Renal cortex interstitium (tissue), 11 donors: ENCODE results near the gene POLD4. TPM values are rescaled to one million over a fixed set of nuclear protein-coding genes. Genes with fewer than 3 reads are reported as not detected.
A peak's percentile ranks its signal among the peaks of the same experiment; 100 is the strongest.

Source experiments
- DNase-seq, 11 donors: peaks; one replicate each; pipeline ENCODE4 v3.0.0-alpha.2; 2013; ENCODE audit warnings: low read depth in 9 of 11, low spot score in 4 of 11; ENCODE audit errors: extremely low read depth in 1 of 11
- polyA plus RNA-seq, 3 donors: library from polyadenylated mRNA; unstranded; fragments of 120-200 nt; gene quantifications; one replicate each; pipeline ENCODE4 v1.2.1, GENCODE V29; 2013; ENCODE audit not compliant: insufficient read length in 3 of 3

The POLD4 gene
- polyA plus RNA-seq, 3 donors: 16.3 to 38.7 (median 26.0) TPM

GRCh38 chr11:67312187-67313021 lies 40.9 kb downstream of the POLD4 start:
- DNase-seq: no peak

DNA sequence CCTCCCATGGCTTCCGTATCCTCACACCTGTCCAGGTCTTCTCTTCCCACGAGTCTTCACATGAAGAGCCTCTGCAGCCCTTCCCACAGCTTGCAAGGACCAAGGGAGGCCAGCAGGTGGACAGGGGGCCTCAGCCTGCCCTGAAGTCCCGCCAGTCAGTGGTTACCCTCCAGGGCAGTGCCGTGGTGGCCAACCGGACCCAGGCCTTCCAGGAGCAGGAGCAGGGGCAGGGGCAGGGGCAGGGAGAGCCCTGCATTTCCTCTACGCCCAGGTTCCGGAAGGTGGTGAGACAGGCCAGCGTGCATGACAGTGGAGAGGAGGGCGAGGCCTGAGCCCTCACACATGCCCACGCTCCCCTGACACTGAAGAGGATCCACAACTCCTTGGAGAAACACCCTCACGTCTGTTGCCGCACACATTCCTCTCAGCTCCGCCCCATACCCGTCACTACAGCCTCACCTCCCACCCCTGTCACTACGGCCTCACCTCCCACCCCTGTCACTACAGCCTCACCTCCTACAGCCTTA lies 41.7 kb downstream of the POLD4 start:
- no peak for DNase-seq

DNA sequence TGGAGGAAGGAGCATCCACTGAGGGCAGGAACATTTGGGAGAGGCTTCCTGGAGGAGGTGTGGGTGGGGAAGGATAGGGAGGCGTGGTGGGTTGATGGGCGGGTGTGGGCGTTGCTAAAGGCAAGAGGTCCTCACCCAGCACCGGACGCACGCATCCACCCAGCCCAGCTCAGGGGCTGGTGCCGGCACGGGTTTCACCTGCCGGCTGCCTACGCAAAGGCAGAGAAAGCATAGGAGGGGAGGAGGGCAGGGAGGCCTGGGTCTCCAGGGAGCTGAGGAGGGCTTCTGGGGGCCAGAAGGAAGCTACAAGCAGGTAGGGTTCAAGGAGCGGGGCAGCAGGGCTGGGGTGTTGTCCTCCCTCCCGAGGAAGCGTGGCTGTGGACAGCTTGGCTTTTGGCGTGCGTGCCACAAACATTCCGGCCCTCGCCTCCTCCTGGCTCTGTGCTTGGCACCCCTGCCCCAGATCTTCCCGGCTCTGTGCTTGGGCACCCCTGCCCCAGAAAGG lies 42.2 kb downstream of the POLD4 start:
- no peak for DNase-seq

GRCh38 chr11:67310246-67311050 lies 42.9 kb downstream of the POLD4 start:
- no peak for DNase-seq

GRCh38 chr11:67309661-67310061 lies 43.7 kb downstream of the POLD4 start:
- DNase-seq: no peak

- no peak for DNase-seq
These were observed 44.2 kb downstream of the POLD4 start for GRCh38 chr11:67309166-67309565.

DNA sequence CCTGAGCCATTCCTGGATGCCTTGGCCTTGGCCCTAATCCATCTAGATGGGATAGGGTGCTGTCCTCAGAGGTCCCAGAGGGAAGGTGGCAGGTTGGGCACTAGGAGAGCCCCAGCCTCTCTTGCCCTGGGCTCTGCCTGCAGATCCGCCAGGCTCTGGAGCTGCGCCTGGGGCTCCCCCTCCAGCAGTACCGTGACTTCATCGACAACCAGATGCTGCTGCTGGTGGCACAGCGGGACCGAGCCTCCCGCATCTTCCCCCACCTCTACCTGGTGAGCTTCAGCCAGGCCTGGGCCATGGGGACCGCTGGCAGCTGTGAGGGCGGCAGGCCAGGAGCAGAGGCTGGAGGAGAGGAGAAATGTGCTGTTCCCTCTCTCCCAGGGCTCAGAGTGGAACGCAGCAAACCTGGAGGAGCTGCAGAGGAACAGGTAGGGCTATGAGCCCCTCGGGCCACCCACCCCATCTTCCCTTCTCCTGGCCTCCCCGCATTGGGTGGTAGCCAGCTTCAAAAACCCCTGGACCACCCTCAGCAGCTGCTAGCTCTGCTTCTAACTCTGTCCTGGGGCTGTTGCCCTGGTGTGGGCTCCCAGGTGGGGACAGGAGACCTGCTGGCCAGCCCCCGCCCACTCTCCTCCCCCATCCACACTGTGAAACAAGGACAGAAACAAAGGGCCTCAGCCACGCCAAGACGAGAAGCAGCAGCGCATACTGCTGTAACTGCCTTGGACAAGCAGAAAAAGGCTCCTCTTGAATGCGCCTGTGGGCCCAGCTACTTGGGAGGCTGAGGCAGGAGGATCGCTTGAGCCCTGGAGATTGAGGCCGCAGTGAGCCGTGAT lies 45.1 kb downstream of the POLD4 start:
- no peak for DNase-seq

DNA sequence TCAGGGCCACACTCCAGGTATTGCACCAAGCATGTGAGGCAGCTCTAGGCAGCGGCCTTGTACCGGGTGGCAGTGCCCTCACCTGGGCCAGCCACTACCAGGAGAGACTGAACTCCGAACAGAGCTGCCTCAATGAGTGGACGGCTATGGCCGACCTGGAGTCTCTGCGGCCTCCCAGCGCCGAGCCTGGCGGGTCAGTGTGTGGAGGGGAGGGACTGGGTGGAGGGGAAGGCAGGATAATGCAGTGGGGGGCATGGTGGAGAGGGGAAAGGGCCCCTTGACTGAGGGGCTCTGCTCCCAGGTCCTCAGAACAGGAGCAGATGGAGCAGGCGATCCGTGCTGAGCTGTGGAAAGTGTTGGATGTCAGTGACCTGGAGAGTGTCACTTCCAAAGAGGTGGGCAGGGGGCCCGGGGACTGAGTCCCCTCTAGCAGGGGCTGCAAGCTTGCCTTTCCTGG lies 45.8 kb downstream of the POLD4 start:
- DNase-seq: no peak

- no peak for DNase-seq
These were observed 46.4 kb downstream of the POLD4 start for GRCh38 chr11:67306769-67307544.

DNA sequence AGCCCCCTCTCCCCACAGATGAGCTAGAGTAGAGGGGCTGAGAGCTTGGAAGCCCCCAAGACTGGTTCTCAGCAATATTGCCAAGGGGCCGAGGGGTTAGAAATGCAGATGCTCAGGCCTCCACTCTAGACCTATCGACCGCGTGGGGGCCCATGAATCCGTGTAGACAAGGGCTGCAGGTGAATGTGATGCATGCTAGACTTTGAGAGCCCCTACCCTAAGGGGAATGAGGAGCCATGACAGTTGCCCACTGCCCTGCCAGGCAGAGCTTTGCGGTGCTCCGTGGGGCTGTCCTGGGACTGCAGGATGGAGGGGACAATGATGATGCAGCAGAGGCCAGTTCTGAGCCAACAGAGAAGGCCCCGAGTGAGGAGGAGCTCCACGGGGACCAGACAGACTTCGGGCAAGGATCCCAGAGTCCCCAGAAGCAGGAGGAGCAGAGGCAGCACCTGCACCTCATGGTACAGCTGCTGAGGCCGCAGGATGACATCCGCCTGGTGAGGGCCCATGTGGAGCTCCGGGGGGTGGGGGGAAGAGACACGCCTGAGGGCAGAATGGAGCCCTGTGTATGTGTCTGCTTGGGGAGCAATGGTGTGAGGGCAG lies 48.7 kb downstream of the POLD4 start:
- no peak for DNase-seq

GRCh38 chr11:67303835-67304411 lies 49.4 kb downstream of the POLD4 start:
- DNase-seq: peak in 1 of 11 donors; percentile 42

GRCh38 chr11:67303132-67303834 lies 50.1 kb downstream of the POLD4 start, which contains the start of gene SSH3:
SSH3 (plus strand) TSS chr11:67303530; CDS start chr11:67303626, 96 bp downstream.
- DNase-seq: peak in 3 of 11 donors; percentile 25 to 57 (median 44)

GRCh38 chr11:67302571-67303131 lies 50.7 kb downstream of the POLD4 start:
- DNase-seq: no peak

DNA sequence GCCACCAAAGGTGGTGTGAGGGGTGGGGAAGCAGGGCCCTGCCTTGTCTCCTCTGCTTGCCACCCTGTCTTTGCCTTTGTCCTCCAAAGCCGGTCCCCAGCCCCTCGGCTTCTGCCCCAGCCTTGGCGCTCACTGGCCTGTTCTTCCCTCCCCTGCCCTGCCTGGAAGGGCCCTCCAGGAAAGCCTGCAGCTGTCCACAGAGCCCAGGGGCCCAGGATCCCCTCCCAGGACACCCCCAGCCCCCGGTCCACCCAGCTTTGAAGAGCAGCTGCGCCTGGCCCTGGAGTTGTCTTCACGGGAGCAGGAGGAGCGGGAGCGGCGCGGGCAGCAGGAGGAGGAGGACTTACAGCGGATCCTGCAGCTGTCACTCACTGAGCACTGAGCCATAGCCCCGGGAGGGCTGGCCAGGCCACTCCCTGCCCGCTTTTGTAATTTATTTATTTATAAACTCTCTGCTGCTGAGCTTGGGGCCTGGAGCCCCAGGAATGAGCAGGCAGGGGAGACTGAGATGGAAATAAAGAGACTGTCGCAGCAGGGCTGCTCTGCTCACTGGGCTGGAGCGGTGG lies 51.3 kb downstream of the POLD4 start:
- DNase-seq: peak in 6 of 11 donors; percentile 51 to 67 (median 56)

DNA sequence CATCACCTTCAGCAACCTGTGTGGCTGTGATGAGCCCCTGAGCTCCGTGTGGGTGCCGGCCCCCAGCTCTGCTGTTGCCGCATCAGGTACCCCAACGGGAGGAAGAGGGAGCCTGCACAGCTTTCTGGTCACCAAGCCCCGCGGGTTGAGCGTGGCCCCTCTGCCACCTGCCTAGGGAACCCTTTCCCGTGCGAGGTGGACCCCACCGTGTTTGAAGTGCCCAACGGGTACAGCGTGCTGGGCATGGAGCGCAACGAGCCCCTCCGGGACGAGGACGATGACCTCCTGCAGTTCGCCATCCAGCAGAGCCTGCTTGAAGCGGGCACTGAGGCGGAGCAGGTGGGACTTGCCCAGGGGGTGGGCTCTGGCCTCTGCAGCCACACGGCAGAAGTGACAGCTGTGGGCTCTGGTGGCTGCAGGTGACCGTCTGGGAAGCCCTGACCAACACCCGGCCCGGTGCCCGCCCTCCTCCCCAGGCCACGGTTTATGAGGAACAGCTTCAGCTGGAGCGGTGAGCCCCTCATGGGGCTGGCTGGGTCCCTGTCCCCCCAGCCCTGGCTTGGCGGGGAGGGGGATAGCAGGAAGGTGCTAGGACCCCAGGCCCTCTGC lies 51.9 kb downstream of the POLD4 start:
- DNase-seq: no peak
